NT2/D1 (cell line): Measurements from ENCODE around the gene KCTD5.

Experiments used
- SUZ12 ChIP-seq: IDR thresholded peaks from 2 replicates; pipeline ENCODE4 v1.6.1; 2011; ENCODE audit not compliant: insufficient read length, insufficient read depth; ENCODE audit errors: extremely low read depth
- YY1 ChIP-seq: IDR thresholded peaks from 2 replicates; pipeline ENCODE4 v1.6.1; 2011; ENCODE audit not compliant: insufficient read length, insufficient read depth
- ZNF274 ChIP-seq: IDR thresholded peaks from 2 replicates; pipeline ENCODE4 v1.6.1; 2011; ENCODE audit warnings: mild to moderate bottlenecking, low read depth, low read length

DNA sequence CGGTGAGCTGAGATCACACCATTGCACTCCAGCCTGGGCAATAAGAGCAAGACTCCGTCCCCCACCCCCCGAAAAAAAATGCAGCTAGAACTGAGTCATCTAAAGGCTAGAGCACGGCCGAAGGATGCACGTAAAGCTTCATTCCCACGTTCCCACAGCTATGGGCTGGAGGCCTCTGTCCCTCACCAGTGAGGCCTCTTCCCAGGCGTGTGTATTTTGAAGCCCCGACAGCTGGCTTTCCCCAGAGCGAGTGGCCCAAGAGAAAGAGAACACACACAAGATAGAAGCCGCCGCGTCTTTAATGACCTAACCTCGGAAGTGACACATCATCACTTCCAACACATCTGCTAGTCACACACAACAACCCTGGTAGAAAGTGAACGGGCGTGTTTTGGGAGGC is 6.6 kb upstream of the KCTD5 start:
- no peak for TF ChIP-seq SUZ12
- TF ChIP-seq ZNF274, result no peak
- TF ChIP-seq YY1, result no peak
